Nucleus accumbens (tissue), 56 donors: ENCODE measurements around the gene APLP1.
"Not testable (repeated sequence)": the region's sequence is repeated elsewhere in the genome, so short reads cannot be mapped to it uniquely, and the experiment has no call there.

Experiments
- DNase-seq, 56 donors: peaks; one replicate each; lab custom pipeline; 2025; lab: John Stamatoyannopoulos, UW

The APLP1 gene

DNA sequence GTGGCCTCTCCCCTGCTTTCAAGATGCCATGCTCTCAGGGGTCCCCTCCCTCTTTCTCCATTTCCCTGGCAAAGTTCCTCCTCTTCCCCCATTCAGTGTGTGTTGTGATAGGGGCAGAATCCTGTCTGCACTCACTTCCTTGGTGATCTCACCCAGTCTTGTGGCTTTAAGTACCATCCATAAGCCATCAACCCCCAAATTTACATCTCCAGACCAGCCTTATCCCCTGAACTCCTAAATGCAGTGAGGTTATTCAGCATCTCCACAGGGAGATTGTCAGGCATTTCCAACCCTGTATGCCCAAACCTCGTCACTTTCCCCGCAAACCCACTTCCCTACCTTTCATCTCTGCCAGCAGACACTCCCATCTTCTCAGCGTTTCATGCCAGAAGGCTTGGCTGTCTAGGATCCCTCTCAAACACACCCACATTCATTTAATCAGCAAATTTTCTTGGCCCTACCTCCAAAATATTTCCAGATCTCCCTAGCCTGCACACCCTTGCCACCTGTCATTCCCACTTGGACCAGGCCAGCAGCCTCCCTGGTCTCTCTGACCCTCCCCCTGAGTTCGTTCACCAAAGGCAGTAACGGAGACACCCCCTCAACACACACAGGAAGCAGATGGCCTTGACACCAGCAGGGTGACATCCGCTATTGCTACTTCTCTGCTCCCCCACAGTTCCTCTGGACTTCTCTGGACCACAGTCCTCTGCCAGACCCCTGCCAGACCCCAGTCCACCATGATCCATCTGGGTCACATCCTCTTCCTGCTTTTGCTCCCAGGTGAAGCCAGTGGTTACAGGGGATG lies 33.7 kb downstream of the APLP1 start, which contains the start of gene HCST:
Gene HCST, plus strand, starts transcription at position 676 of the 808 bp plus-strand sequence. Its CDS starts 65 bp downstream, at position 741.
- peak in 5 of 56 donors; percentile 17 to 38 (median 33) for DNase-seq

- DNase-seq: no peak
Observed at GRCh38 chr19:35902870-35903475, 34.6 kb downstream of the APLP1 start.

DNA sequence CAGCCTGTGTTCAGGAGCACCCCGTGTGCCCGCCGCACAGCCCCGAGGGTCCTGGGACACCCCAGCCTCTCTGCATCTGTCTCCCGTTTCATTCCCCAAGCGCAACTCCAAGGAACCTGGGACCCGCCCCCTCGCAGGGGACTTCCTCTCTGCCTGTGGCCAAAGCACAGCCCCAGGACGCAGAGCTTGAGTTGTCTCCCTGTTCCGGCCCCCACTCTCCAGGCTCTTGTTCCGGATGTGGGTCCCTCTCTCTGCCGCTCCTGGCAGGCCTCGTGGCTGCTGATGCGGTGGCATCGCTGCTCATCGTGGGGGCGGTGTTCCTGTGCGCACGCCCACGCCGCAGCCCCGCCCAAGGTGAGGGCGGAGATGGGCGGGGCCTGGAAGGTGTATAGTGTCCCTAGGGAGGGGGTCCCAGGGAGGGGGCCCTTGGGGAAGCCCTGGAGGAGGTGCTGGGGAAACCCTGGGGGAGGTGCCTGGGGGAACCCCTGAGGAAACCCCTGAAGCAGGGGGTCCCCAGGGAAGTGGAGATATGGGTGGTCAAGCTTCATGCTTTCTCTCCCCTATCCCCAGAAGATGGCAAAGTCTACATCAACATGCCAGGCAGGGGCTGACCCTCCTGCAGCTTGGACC lies 35.3 kb downstream of the APLP1 start:
- DNase-seq: peak in 42 of 56 donors; percentile 5 to 75 (median 44)

DNA sequence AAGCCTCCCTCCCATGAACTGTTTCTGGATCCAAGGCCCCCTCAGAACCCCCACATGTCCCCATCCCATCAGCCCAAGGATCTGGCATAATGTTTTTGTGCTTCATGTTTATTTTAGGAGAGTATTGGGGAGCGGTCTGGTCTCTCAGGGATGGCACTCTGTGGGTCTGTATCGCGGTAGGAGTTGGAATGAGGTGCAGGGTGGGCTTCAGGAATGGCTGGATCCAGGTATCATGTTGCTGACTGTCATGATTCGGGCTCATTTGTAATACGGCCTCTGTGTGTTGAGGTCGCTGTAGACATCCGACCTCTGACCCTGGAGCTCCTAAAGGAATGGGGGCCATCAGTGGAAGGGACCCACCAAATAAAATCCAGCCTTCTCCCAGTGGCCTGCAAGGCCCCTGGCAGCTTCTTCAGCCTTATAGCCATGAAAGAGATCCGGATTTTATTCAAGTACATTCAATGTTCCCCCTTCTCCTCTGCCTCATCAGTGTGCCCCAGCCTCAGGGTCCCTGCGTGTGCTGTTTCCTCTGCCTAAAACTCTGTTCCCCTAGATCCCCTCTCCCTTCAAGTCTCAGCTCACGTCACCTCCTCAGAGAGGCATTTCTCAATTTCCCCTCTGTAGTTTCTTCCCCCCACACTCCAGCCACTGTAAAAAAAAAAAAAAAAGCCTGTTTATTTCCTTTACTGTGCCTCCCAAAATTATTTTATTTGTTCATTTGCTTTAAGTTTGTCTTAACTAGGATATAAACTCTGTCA lies 36.1 kb downstream of the APLP1 start:
- DNase-seq: peak in 1 of 56 donors; percentile 10

GRCh38 chr19:35905178-35905727 lies 36.9 kb downstream of the APLP1 start:
- DNase-seq: no peak

DNA sequence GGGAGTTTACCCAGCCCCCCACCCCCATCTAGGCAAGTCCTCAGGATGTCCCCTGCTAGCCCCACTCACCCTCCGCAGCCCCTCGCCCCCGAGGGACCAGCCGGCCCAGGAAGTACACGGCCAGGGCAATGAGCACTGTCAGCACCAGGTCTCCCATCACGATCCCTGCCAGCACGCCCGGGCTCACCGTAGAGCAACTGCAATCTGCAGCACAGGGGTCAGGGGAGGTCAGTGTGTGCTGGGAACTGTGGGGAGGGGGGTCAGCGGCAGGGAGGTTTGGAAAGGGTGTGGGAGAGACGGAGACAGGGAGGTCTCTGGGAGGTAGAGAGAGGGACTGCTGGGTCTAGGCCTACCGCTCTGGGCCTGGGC lies 39.0 kb downstream of the APLP1 start:
- no peak for DNase-seq

- DNase-seq: peak in 4 of 56 donors; percentile 1 to 26 (median 19)
Observed at GRCh38 chr19:35908010-35908441, 39.7 kb downstream of the APLP1 start, which contains the start of gene TYROBP. Gene TYROBP (minus strand): TSS chr19:35908295. CDS start chr19:35908228, 67 bp downstream.

DNA sequence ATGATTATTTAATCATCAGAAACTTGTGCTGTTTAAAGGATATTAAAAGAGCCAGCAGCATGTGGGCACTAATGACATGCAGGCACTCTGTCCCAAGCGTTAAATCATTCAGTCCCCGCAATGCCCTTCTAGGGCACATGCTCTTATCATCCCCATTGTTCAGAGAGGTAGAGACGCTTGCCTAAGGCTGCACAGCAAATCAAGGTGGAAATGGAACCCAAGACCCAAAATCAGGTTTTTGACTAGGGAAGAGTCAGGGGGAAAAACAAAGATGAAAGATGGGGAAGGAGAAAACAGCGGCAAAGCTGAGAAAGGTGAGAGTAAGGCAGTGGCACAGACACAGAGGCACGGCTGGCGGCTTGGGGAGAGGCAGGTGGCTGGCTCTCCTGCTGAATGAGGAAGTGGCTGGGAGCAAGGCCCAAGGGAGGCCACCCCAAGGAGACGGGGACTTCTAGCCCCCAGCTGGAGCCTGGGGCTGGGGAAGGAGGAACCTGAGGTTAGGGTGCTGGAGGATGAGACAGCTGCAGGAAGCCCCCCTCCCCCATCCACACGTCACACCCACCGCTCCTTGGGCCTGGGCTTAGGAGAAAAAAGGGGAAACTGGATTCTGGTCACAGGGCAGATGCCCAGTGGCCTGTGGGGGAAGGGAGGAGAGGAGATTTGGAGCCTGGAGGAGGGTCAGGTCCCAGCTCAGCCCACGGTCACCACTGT lies 40.8 kb downstream of the APLP1 start:
- DNase-seq: peak in 36 of 56 donors; percentile 3 to 67 (median 30)

DNA sequence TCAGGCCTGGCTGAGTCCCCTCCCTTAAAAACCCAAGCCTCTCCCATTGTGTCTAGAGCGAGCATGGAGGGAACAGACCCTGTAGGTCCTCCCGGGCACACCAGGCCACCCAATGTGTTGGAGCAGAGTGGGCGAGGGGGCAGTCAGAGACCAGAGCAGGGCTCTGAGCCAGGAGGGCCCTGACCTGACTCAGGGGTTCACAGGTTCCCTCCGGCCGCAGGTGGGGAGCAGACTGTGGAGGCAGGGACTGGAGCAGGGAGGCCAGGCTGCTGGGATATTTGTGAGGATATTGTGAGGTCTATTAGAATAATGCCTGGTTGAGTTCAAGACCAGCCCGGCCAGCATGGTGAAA lies 41.3 kb downstream of the APLP1 start:
- DNase-seq: no peak

- not testable (repeated sequence) for DNase-seq
Observed at GRCh38 chr19:35910355-35910754, 42.0 kb downstream of the APLP1 start.

DNA sequence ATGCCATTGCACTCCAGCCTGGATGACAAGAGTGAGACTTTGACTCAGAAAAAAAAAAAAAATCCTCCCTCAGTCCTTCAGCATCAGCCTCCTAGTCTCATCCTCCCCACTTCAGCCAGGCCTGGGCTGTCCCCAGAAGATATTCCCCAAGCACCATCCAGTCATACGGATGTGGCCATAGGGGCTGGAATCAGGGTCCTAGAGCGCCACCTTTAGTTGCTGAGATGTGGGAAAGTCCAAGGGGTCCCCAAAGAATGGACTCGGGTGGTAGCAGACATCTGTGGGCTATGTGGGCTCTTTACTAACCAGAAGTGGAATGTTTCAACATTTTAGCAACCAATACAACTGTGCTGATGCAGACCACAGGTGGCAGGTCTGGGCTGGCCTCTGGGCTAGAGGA lies 42.8 kb downstream of the APLP1 start:
- no peak for DNase-seq

GRCh38 chr19:35911790-35912189 lies 43.4 kb downstream of the APLP1 start:
- no peak for DNase-seq

DNA sequence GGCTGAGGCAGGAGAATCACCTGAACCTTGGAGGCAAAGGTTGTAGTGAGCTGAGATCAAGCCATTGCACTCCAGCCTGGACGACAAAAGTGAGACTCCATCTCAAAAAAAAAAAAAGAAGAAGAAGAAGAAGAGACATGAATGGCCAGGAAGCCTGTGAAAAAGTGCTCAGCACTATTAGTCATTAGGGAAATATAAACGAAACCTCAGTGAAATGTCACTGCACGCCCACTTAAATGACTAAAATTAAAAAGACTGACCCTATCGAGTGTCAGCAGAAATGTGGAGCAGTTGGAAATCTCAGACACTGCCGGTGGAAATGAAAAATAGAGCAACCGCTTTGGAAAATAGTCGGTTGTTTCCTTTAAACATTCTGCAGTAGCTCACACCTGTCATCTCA lies 45.2 kb downstream of the APLP1 start:
- DNase-seq: no peak

DNA sequence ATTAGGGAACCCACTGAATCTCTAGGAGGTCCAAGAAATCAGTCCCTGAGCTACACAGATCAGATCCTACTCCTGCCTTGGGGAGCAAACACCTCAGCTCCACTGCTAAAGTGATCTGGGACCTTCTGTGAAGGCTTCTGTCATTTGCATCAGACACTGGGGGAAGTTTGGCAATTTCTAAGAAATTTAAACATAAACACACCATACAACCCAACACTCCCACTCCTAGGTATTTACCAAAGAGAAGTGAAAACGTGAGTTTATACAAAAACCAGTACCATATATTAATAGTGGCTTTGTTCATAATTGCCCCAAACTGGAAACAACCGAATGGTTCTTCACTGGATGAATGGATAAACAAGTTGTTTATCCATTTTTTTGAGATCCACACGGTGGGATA lies 47.1 kb downstream of the APLP1 start:
- DNase-seq: no peak

DNA sequence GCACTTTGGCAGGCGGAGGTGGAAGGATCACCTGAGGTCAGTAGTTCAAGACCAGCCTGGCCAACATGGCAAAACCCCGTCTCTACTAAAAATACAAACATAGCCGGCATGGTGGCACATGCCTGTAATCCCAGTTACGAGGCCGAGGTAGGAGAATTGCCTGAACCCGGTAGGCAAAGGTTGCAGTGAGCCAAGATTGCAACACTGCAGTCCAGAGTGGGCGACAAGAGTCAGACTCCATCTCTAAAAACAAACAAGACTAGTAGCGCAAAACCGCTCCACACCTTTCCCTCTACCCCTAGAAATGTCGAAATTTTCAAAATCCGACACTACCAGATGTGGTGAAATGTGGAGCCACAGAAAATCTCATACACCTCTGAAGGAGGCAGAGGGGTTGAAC lies 50.9 kb downstream of the APLP1 start:
- no peak for DNase-seq

DNA sequence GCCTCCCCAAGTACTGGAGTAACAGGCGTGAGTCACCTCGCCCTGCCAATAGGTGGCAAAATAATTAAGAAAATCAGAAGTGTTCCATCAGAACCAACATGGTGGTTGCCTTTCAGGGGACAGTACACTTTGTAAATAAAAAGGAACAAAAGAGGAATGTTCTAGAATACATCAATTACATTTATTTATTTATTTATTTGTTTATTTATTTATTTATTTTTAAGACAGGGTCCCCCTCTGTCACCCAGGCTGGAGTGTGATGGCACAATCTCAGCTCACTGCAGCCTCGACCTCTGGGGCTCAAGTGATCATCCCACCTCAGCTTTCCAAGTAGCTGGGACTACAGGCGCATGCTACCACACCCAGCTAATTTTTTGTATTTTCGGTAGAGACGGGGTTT lies 52.6 kb downstream of the APLP1 start:
- DNase-seq: no peak

GRCh38 chr19:35925501-35925900 lies 57.1 kb downstream of the APLP1 start:
- DNase-seq: no peak

DNA sequence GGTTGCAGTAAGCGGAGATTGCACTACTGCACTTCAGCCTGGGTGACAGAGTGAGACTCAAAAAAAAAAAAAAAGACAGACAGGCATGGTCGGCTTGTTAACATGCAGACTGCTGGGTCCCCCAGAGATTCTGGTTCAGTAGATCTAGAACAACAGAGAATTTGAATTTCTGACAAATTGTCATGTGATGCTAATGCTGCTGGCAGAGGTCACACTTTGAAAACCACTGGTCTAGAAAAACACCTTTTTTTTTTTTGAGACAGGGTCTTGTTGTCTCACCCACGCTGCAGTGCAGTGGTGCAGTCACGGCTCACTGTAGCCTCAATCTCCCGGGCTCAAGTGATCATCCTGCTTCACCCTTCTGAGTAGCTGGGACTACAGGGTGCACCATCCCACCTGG lies 60.1 kb downstream of the APLP1 start:
- no peak for DNase-seq
